ENCODE measurements around the gene SPINT4.
"Not testable (repeated sequence)": the region's sequence is repeated elsewhere in the genome, so short reads cannot be mapped to it uniquely, and the experiment has no call there.

SPINT4 gene

DNA sequence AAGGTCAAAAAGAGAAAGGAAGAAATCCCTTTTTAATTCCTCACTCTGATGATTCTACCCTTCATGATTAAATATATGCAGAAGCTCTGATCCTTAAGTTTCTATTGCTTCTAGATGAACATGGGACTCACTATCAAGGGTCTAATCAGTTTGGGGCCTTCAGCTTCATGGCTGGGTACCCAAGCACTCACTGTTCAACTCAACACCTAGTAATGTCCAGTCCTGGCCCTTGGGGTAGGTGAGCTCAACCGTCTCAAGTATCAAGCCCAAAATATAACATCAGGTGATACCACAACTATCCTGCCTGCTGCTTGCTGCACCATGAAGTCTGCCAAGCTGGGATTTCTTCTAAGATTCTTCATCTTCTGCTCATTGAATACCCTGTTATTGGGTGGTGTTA is at the start of gene SPINT4:
TSS of gene SPINT4 (plus strand) at position 301 of the 400 bp plus-strand sequence. CDS start at position 322, 21 bp downstream.
- DNase-seq = no peak

DNA sequence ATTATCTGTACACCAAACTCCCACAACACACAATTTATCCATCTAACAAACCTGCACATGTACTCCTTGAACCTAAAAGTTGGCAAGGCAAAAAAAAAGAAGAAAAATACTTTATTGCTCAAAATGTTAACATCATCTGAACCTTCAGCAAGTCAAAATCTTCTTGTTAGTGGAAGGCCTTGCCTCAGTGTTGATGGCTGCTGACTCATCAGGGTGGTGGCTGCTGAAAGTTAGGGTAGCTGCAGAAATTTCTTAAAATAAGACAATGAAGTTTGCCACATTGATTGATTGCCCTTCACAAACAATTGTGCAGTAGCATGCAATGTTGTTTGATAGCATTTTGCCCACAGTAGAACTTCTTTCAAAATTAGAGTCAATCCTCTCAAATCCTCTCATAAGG is 49.4 kb upstream of the SPINT4 start:
- DNase-seq = no peak

DNA sequence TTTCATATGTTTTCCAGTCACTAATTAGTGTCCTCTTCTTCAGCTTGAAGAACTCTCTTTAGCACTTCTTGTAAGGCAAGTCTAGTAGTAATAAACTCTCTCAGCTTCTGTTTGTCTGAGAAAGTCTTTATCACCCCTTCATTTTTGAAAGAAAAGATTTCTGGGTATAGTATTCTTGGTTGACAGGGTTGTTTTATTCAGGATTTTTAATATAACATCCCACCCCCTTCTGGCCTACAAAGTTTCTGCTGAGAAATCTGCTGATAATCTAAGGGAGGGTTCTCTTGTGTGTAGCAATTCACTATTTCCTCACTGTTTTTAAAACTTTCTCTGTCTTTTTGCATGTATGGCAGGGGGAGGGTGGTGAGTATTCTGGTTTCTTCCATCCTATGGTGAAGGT is 42.5 kb upstream of the SPINT4 start:
- no peak for DNase-seq

DNA sequence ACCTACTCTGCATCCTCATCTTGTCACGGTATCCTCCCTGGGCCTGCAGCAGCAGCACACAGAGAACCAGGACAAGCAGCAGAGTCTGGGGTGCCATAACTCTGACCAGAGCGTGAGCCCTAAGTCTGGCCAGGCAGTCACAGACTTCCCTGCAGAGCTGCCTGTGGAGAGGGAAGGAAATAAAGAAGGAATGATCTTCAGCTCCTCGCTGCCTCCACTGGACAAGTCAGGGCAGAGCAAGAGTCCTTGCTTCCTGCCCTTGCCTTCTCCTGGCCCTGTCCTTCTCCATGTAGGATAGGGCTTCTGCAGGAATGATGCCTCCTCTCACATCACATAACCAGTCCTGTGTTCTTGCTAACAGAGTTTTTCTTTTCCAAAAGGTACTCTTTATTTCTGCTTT is 36.3 kb upstream of the SPINT4 start:
- no peak for DNase-seq

DNA sequence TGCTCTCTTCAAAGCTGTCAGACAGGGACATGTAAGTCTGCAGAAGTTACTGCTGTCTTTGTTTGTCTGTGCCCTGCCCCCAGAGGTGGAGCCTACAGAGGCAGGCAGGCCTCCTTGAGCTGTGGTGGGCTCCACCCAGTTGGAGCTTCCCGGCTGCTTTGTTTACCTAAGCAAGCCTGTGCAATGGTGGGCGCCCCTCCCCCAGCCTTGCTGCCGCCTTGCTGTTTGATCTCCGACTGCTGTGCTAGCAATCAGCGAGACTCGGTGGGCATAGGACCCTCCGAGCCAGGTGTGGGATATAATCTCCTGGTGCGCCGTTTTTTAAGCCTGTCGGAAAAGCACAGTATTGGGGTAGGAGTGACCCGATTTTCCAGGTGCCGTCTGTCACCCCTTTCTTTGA is 28.8 kb upstream of the SPINT4 start:
- not testable (repeated sequence) for DNase-seq

DNA sequence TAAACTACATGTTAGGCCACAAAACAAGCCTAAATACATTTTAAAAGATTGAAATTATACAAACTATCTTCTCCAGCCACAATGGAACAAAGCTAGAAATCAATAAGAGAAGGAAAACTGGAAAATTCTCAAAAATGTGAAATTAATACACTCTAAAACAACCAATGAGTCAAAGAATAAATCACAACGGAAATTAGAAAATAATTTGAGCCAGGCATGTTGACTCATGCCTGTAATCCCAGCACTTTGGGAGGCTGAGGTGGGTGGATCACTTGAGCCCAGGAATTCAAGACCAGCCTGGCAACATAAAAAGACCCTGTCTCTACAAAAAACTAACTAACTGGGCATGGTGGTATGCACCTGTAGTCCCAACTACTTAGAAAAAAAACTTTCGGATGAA is 26.7 kb upstream of the SPINT4 start:
- no peak for DNase-seq

DNA sequence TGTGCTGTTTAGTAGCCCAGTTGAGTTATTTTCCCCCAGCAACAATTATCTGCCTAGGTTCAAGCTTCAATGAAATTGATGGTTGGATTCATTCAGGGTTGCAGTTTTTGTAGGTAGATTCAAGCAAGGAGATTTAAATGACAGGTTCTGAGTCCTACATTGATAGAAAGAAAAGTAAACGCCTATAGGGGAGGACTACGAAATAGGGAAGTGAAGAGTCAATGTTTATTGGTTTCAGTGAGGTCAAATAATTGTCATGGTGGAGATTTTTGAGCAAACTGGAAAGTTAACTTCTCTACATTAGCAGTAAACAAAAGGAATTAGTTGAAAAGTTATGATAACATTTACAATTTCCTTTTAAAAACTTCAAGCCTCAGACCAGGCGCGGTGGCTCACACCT is 21.0 kb upstream of the SPINT4 start:
- DNase-seq = no peak

DNA sequence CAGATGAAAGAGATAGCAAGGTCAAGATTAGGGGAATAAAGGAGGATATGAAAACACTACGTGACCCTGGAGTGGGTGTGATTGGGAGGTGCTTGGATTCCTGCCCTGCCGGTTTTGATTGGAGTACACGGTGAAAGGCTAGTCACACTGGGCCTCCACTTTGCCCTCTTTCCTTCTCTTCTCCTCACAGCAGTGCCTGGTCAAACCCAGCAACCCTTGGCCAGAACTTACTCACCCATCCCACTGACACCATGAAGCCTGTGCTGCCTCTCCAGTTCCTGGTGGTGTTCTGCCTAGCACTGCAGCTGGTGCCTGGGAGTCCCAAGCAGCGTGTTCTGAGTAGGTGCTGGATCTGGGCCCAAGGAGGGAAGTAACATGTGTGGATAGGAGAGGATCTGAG is 20.3 kb upstream of the SPINT4 start, which contains the start of gene WFDC13:
TSS of gene WFDC13 (plus strand) at position 166 of the 400 bp plus-strand sequence. CDS start at position 252, 86 bp downstream.
- DNase-seq = no peak

DNA sequence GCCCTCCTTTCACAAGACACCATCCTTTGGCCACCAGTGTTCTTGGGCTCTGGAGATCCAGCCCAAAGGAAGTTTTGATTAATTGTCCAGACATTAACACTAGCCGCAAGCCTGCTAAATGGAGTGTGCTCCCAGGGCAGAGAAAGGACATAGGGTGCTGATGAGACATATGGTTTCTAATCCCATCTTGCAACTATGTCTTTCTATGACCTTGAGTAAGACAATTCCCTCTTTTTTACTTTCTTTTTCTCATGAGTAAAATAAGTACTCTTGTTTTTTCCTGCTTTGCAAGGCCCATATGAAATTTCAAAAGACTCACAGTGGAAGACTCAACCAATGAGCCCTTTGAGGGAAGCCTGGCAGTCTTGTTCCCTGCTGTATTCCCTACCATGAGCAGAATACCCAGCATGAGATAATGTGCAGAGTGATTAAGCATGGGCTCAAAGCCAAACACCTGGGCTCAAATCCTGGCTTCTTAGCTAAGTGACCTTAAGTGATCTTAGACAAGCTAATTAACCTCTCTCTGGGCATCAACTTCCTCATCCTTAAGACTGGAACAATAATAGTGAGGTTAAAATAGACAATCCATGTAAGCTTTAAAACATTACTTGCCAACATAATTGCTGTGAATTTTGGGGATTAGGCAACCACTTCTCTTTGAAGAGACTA is 17.0 kb upstream of the SPINT4 start, which contains the start of gene WFDC10B:
TSS of gene WFDC10B (minus strand) at position 51 of the 669 bp plus-strand sequence. CDS start 19,027 bp downstream, outside the sequence.
- DNase-seq = no peak

DNA sequence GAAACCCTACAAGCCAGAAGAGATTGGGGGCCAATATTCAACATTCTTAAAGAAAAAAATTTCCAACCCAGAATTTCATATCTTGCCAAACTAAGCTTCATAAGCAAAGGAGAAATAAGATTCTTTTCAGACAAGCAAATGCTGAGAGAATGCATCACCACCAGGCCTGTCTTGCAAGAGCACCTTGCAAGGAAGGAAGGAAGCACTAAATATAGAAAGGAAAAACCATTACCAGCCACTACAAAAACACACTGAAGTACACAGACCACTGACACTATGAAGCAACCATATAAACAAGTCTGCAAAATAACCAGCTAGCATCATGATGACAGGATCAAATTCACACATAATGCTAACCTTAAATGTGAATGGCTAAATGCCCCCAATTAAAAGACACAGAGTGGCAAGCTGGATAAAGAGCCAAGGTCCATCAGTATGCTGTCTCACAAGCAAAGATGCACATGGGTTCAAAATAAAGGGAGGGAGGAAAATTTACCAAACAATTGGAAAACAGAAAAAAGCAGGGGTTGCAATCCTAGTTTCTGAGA is 5.9 kb upstream of the SPINT4 start:
- DNase-seq = not testable (repeated sequence)

DNA sequence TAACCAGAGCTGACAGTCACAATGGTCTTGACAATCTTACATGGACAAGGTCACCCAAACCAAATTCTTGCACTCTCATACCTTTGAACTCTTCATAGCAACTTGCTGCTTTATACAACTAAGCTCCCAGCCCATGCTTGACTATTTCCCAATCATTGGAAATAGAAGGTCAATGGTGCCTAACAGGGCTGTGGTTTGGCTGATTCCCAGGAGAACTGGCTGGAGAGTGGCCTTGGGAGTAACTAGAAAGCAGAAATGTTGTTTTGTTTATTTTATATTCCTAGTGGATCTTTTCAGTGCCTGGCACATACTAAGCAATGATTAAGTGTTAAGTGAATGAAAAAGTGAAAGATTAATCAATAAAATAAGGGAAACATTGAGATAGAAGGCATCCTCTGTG is 3.0 kb downstream of the SPINT4 start:
- DNase-seq = no peak

DNA sequence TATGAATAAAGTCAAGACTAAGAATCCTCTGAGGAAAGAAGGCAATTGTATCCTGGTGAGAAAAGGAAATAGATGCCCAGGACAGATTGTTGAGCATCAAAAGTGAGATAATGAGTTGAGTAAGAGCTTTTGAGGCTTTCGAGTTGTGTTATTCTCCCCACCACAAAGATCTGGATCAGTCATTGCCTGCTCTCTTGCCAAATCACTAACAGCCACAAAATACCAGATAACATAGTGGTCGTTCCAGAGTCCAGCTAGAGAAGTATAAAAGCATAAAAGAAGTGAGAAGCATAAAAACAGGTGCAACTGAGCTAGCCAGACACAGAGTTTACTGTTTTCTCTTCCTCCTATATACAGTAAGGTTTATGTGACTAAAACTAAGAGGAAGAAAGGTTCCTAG is 4.9 kb downstream of the SPINT4 start:
- DNase-seq = no peak

DNA sequence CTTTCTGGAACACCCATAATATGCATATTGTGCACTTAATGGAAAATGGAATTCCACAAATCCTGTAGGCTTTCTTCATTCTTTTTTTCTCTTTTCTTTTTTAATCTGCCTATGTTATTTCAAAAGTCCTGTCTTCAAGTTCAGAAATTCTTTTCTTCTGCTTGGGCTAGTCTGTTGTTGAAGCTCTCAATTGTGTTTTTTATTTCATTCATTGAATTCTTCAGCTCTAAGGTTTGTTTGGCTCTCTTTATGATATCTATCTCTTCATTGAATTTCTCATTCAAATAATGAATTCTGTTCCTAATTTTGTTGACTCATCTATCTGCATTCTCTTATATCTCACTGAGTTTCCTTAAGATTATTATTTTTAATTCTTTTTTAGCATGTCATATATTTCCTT is 10.1 kb downstream of the SPINT4 start:
- no peak for DNase-seq

DNA sequence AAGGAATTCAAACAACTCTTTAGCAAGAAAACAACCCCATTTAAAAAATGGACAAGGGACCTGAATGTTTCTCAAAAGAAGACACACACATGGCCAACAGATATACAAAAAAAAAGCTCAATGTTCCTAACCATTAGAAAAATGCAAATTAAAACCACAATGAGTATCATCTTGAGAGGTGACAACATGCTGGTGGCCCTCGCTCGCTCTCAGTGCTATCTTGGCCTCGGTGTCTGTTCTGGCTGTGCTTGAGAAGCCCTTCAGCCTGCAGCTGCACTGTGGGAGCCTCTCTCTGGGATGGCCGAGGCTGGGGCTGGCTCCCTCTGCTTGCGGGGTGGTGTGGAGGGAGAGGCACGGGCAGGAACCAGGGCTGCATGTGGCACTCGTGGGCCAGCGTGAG is 13.4 kb downstream of the SPINT4 start:
- DNase-seq = no peak

DNA sequence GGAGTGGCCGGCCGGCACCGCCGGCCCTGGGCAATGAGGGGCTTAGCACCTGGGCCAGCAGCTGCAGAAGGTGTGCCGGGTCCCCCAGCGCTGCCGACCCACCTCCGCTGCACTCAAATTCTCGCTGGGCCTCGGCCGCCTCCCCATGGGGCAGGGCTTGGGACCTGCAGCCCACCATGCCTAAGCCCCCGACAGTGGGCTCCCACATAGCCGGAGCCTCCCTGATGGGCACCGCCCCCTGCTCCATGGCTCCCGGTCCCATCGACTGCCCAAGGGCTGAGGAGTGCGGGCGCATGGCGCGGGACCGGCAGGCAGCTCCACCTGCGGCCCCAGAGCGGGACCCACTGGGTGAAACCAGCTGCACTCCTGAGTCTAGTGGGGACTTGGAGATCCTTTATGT is 13.8 kb downstream of the SPINT4 start:
- DNase-seq = no peak

DNA sequence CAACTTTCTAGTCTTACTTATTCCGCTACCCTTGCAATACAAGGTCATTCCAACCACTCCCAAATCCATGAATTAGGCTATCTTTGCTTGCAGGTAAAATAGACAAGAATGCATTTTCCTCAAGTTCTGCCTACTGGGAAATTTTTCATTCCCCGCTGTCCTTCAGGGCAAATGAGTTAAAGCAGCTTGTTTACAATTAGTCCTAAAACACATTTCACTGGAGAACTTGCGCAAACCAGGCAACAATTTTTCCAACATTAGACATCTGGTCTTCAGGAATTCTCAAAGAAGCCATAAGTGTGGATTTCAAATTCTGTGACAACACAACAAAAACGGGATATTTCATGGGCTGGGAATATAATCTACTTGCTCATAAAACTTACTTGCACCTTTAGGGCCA is 20.4 kb downstream of the SPINT4 start:
- DNase-seq = no peak

DNA sequence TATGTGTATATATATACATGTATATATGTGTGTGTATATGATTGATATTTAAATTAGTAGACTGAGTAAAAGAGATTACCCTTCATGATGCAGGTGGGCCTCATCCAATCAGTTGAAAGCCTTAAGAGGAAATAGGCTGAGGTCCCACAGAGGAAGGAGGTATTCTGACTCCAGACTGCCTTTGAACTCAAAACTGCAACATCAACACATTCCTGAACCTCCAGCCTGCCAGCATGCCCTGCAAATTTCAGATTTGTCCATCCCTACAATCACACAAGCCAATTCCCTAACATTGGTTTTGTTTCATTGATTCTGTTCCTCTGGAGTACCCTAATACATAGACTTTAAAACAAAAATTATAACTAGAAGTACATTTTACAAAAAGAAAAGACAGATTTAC is 22.9 kb downstream of the SPINT4 start:
- no peak for DNase-seq

DNA sequence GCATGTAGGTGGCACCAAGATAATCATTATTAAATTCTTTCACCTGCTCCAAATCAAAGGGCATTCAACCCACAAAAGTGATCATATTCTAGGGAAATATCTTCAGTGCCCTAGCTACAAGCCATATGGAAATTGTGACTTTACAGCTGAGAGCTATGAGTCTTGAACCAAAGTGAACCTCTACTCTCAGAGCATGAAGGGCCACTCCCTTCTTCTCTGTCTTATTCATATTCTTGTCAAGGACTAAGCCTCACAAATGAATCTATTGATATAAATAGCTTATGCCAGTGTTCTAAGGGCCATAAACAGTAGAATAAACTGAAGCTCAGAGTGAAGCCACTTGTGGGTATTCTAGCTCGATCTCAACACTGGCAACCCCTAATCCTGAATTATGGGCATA is 29.6 kb downstream of the SPINT4 start:
- no peak for DNase-seq

DNA sequence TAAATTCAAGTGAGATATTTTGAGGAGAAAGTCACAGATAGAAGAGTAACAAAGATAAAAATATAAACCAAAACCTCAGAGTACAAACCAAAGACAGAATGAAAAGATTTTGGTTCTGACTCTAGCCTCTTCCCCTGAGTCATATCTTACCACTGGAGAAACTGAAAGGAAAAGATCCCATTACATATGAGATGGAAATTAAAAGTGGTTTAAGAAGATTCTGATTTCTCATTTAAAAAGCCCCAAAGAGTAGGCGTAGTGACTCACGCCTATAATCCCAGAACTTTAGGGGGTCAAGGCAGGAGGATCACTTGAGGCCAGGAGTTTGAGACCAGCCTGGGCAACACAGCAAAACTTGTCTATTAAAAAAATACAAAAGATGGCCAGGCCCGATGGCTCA is 30.6 kb downstream of the SPINT4 start:
- DNase-seq = no peak

DNA sequence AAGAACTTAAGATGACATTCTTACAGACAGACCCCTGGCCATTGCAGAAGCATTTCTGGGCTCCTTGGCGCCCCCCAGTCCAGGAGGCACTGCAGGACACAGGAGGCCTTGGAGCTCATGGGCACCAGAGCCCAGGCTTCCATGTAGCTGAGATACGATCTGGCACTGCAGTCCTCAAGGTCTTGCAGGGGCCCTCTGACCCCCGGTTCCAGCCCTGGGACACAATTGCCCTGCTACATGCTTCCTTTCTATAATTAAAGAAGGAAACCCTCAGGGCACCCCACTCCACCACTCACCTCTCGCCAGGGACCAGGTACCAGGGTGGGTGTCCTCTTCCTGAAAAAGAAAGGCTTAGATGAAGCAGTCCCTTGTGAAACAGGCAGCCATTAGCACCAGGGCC is 35.9 kb downstream of the SPINT4 start:
- DNase-seq = no peak

DNA sequence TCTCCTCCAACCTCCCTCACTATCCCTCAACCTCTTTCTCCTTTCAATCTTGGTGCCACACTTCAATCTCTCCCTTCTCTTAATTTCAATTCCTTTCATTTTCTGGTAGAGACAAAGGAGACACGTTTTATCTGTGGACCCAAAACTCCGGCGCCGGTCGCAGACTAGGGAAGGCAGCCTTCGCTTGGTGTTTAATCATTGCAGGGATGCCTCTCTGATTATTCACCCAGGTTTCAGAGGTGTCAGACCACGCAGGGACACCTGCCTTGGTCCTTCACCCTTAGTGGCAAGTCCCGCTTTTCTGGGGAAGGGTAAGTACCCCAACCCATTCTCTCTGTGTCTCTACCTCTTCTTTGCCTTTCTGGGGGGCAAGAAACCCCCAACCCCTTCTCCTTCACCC is 37.8 kb downstream of the SPINT4 start:
- not testable (repeated sequence) for DNase-seq

DNA sequence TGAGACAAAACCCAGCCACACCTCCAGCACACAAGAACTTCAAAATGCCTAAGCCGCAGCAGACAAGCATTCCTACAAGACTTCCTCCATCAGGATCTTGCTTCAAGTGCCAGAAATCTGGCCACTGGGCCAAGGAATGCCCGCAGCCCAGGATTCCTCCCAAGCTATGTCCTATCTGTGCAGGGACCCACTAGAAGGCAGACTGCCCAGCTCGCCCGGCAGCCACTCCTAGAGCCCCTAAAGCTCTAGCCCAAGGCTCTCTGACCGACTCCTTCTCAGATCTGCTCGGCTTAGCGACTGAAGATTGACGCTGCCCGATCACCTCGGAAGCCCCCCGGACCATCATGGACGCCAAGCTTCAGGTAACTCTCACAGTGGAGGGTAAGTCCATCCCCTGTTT is 39.8 kb downstream of the SPINT4 start:
- DNase-seq = not testable (repeated sequence)

DNA sequence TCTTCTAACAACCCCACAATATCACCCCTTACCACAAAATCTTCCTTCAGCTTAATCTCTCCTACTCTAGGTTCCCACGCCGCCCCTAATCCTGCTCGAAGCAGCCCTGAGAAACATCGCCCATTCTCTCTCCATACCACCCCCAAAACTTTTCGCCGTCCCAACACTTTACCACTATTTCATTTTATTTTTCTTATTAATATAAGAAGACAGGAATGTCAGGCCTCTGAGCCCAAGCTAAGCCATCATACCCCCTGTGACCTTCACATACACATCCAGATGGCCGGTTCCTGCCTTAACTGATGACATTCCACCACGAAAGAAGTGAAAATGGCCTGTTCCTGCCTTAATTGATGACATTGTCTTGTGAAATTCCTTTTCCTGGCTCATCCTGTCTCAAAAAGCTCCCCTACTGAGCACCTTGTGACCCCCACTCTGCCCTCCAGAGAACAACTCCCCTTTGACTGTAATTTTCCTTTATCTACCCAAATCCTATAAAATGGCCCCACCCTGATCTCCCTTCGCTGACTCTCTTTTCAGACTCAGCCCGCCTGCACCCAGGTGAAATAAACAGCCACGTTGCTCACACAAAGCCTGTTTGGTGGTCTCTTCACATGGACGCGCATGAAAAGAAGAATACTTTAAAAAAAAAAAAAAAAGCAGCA is 42.6 kb downstream of the SPINT4 start:
- not testable (repeated sequence) for DNase-seq

DNA sequence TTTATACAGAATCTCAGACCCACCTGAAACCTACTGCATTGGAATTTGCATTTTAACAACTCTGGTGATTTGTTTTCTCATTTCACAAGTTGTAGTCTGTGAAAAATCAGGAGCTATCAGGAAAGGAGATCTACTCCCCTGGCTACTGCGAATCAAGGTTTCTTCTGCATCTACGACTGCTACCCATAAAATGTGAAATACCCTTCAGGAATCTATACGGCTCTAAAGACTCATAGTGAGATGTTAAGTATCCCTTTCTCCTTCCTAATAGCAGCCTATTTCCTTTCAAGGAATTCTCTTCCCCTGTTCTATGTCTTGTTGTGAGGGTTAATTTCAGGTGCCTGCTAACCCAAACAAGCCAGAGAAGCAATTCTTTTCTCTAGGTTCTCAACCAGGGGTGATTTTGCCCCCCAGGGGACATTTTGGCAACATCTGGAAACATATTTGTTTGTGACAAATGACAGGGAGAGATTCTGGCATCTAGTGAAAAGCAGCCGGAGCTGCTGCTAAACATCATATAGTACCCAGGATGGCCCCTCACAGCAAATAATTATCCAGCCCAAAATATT is 43.2 kb downstream of the SPINT4 start:
- DNase-seq = no peak
